CD14-positive monocyte (primary cell): ENCODE data around the gene PPP2CA. TPM values are rescaled to one million over a fixed set of nuclear protein-coding genes. Genes with fewer than 3 reads are reported as not detected.

Source experiments
- DNase-seq, 3 donors: peaks; one replicate each; pipeline ENCODE4 v3.0.0-alpha.2; 2011 to 2022
- H2AFZ ChIP-seq: 2 replicates; pipeline ENCODE4 v1.6.0; 2012; ENCODE audit warnings: mild to moderate bottlenecking, low read depth, low read length, inconsistent platforms; ENCODE audit not compliant: insufficient read depth, poor library complexity, severe bottlenecking
- H3K27ac ChIP-seq, 2 donors: 1 replicate in 1 of 2; 2 replicates in 1 of 2; pipeline ENCODE4 v1.5.1; 2012 to 2013; ENCODE audit warnings: low read length in 2 of 2, control low read depth in 1 of 2, inconsistent platforms in 1 of 2, low read depth in 1 of 2, mild to moderate bottlenecking in 1 of 2
- H3K27me3 ChIP-seq, 2 donors: one replicate each; pipeline versions ENCODE4 v1.6.0 to v1.6.1; 2011 to 2013; ENCODE audit warnings: low read length in 2 of 2; ENCODE audit not compliant: control insufficient read depth in 2 of 2, insufficient read depth in 2 of 2
- H3K36me3 ChIP-seq, 2 donors: replicated peaks in 1 of 2; 1 replicate in 1 of 2; 2 replicates in 1 of 2; pipeline versions ENCODE4 v1.5.1 to v1.6.1; 2012 to 2013; ENCODE audit warnings: low read length in 2 of 2, control low read depth in 1 of 2, inconsistent platforms in 1 of 2, mild to moderate bottlenecking in 1 of 2; ENCODE audit not compliant: insufficient read depth in 2 of 2, control insufficient read depth in 1 of 2
- H3K4me1 ChIP-seq, 2 donors: 1 replicate in 1 of 2; 2 replicates in 1 of 2; pipeline versions ENCODE4 v1.5.1 to v1.6.1; 2012 to 2013; ENCODE audit warnings: low read length in 2 of 2, control low read depth in 1 of 2, inconsistent platforms in 1 of 2, mild to moderate bottlenecking in 1 of 2, moderate library complexity in 1 of 2; ENCODE audit not compliant: insufficient read depth in 2 of 2, control insufficient read depth in 1 of 2
- H3K4me2 ChIP-seq: replicated peaks from 2 replicates; pipeline ENCODE3; 2012; ENCODE audit warnings: low read length, moderate library complexity, mild to moderate bottlenecking; ENCODE audit not compliant: poor library complexity, severe bottlenecking; ENCODE audit errors: extremely low read depth
- H3K4me3 ChIP-seq, 3 experiments: fragments of 200-600 bp in 1 of 3; sonication (generic) in 1 of 3; replicated peaks in 1 of 3; 1 replicate in 2 of 3; 2 replicates in 1 of 3; pipeline ENCODE4 v1.5.1; 2011 to 2013; ENCODE audit warnings: low read length in 3 of 3, mild to moderate bottlenecking in 3 of 3, control low read depth in 2 of 3, low read depth in 2 of 3, inconsistent platforms in 1 of 3, moderate library complexity in 1 of 3
- H3K79me2 ChIP-seq: 2 replicates; pipeline ENCODE4 v1.6.0; 2012; ENCODE audit warnings: mild to moderate bottlenecking, control low read depth, inconsistent platforms, low read length, moderate library complexity; ENCODE audit not compliant: insufficient read depth
- H3K9ac ChIP-seq: 2 replicates; pipeline ENCODE4 v1.6.0; 2017; ENCODE audit warnings: low read length, mild to moderate bottlenecking; ENCODE audit not compliant: insufficient read depth, poor library complexity, severe bottlenecking
- H3K9me3 ChIP-seq, 2 donors: replicated peaks in 1 of 2; 1 replicate in 1 of 2; 2 replicates in 1 of 2; pipeline versions ENCODE4 v1.5.1 to v1.6.1; 2012 to 2013; ENCODE audit warnings: low read length in 2 of 2, control low read depth in 1 of 2; ENCODE audit not compliant: control insufficient read depth in 1 of 2, insufficient read depth in 1 of 2
- H4K20me1 ChIP-seq: 2 replicates; pipeline ENCODE4 v1.6.0; 2012; ENCODE audit warnings: mild to moderate bottlenecking, low read length, control low read depth, moderate library complexity; ENCODE audit not compliant: insufficient read depth
- H3K27ac Mint-ChIP-seq, 7 donors: one replicate each; pipeline ENCODE4 v1.8.0; 2020; ENCODE audit warnings: mild to moderate bottlenecking in 7 of 7, mixed read lengths in 7 of 7, moderate library complexity in 6 of 7, inconsistent platforms in 2 of 7
- H3K27me3 Mint-ChIP-seq, 3 donors: one replicate each; pipeline ENCODE4 v1.8.0; 2021 to 2022; ENCODE audit warnings: low read depth in 3 of 3, mild to moderate bottlenecking in 3 of 3, mixed read lengths in 3 of 3, moderate library complexity in 3 of 3, inconsistent platforms in 1 of 3
- H3K36me3 Mint-ChIP-seq, 2 donors: one replicate each; pipeline ENCODE4 v1.8.0; 2020; ENCODE audit warnings: mixed read lengths in 2 of 2, inconsistent platforms in 1 of 2, mild to moderate bottlenecking in 1 of 2
- H3K4me1 Mint-ChIP-seq: one replicate; pipeline ENCODE4 v1.8.0; 2020; ENCODE audit warnings: mild to moderate bottlenecking, mixed read lengths
- H3K4me3 Mint-ChIP-seq, 2 donors: one replicate each; pipeline ENCODE4 v1.8.0; 2020; ENCODE audit warnings: mild to moderate bottlenecking in 2 of 2, mixed read lengths in 2 of 2, moderate library complexity in 1 of 2
- H3K9me3 Mint-ChIP-seq, 7 donors: one replicate each; pipeline ENCODE4 v1.8.0; 2020 to 2022; ENCODE audit warnings: mixed read lengths in 7 of 7, mild to moderate bottlenecking in 6 of 7, moderate library complexity in 6 of 7, inconsistent platforms in 2 of 7
- WGBS: methylation state at CpG from one replicate; pipeline ENCODE4 v1.1.5; 2013; ENCODE audit warnings: missing lambda C conversion rate; ENCODE audit not compliant: insufficient coverage; 5-methylcytosine and 5-hydroxymethylcytosine counted together
- intact Hi-C, 2 donors: fragments of 100-400 bp; cut with micrococcal nuclease; formaldehyde crosslinking; loops; one replicate each; pipeline versions ENCODE4 v1.15.0 to v1.15.1; 2023
- polyA plus RNA-seq, 3 donors: library from polyadenylated mRNA; depleted of rRNA in 1 of 3; unstranded in 2 of 3; stranded (reverse) in 1 of 3; fragments of 300-500 nt in 2 of 3; fragments of >200 nt in 1 of 3; fragmentation: Illumina TruSeq in 2 of 3; gene quantifications; 1 replicate in 2 of 3; 2 replicates in 1 of 3; pipeline ENCODE4 v1.2.3, GENCODE V29; 2012 to 2021
- TF ChIP-seq, protein P1 (sequence below): fragments of 200-600 bp; IDR thresholded peaks from one replicate; pipeline ENCODE4 v1.8.0; 2022; ENCODE audit warnings: antibody characterized with exemption, mild to moderate bottlenecking

The PPP2CA gene
- polyA plus RNA-seq, 3 donors: 82.5 to 245 (median 225) TPM

DNA sequence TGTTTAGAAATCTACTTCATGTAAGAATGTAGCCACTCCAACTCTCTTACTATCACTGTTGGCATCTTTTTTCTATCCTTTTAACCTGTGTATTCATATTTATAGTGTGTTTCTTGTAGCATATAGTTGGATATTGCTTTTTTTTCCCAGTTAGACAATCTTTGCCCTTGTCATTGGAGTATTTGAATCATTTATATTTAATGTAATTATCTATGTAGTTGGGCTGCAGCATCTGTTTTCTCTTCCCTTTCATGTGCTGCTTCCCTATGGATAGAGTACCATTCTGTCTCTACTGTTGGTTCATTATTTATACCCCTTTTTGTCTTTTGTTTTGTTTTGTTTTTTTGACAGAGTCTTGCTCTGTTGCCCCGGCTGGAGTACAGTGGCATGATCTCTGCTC is 45.2 kb upstream of the PPP2CA start:
- intact Hi-C loops: no loop called here
- no peak for DNase-seq
- Mint-ChIP-seq H3K9me3 (peaks cover 5 to 26% (median 11%) of the 10 kb centered on the region in 7 donors), H3K36me3 (no peaks in the 10 kb centered on the region), H3K4me3 (peak overlapping the region in 1 of 2 donors; percentile 26), H3K27me3 (peaks cover 9 to 11% (median 9%) of the 10 kb centered on the region in 3 donors), H3K4me1 (no peaks in the 10 kb centered on the region), H3K27ac (no peak overlapping the region)
- TF ChIP-seq, protein P1, sequence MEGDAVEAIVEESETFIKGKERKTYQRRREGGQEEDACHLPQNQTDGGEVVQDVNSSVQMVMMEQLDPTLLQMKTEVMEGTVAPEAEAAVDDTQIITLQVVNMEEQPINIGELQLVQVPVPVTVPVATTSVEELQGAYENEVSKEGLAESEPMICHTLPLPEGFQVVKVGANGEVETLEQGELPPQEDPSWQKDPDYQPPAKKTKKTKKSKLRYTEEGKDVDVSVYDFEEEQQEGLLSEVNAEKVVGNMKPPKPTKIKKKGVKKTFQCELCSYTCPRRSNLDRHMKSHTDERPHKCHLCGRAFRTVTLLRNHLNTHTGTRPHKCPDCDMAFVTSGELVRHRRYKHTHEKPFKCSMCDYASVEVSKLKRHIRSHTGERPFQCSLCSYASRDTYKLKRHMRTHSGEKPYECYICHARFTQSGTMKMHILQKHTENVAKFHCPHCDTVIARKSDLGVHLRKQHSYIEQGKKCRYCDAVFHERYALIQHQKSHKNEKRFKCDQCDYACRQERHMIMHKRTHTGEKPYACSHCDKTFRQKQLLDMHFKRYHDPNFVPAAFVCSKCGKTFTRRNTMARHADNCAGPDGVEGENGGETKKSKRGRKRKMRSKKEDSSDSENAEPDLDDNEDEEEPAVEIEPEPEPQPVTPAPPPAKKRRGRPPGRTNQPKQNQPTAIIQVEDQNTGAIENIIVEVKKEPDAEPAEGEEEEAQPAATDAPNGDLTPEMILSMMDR: no peak
- H3K4me2 ChIP-seq: no peak overlapping the region
- H3K27me3 ChIP-seq: peaks cover 2 to 4% of the 10 kb centered on the region in 2 donors
- no peak overlapping the region for H2AFZ ChIP-seq
- no peak overlapping the region for H3K9ac ChIP-seq
- H3K36me3 ChIP-seq: no peaks in the 10 kb centered on the region
- H3K27ac ChIP-seq: no peak overlapping the region
- no peaks in the 10 kb centered on the region for H3K4me1 ChIP-seq
- WGBS: no CpG with 5 or more reads among the region's 1 CpG
- H4K20me1 ChIP-seq: no peaks in the 10 kb centered on the region
- H3K79me2 ChIP-seq: no peaks in the 10 kb centered on the region
- peaks cover 0 to 11% of the 10 kb centered on the region in 2 donors for H3K9me3 ChIP-seq
- H3K4me3 ChIP-seq: no peak overlapping the region

DNA sequence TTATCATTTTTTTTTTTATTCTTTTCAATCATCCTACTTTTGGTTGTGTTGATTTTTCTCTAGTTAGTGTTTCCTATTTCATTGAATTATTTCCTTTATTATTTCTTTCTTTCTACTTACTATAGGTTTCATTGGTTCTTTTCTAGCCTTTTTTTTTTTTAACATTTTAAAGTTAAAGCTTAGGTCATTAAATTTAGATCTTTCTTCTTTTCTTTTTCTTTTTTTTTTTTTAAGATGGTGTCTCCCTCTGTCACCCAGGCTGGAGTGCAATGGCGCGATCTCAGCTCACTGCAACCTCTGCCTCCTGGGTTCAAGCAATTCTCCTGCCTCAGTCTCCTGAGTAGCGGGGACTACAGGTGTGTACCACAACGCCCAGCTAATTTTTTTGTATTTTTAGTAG is 43.0 kb upstream of the PPP2CA start:
- no peak overlapping the region for H3K27ac ChIP-seq
- no peak overlapping the region for H3K4me2 ChIP-seq
- no peak overlapping the region for H3K4me3 ChIP-seq
- no peaks in the 10 kb centered on the region for H3K36me3 ChIP-seq
- H3K36me3 Mint-ChIP-seq: no peaks in the 10 kb centered on the region
- TF ChIP-seq, protein P1: no peak
- H4K20me1 ChIP-seq: no peaks in the 10 kb centered on the region
- 95% methylated on average over 3 of the region's 4 CpGs for WGBS
- intact Hi-C loops: no loop called here
- no peaks in the 10 kb centered on the region for H3K79me2 ChIP-seq
- H3K27me3 ChIP-seq: peaks cover 2 to 4% of the 10 kb centered on the region in 2 donors
- H3K9me3 Mint-ChIP-seq: peaks cover 6 to 37% (median 27%) of the 10 kb centered on the region in 7 donors
- H3K4me1 ChIP-seq: no peaks in the 10 kb centered on the region
- no peak overlapping the region for H3K4me3 Mint-ChIP-seq
- H3K9me3 ChIP-seq: peaks cover 11 to 20% of the 10 kb centered on the region in 2 donors
- peaks cover 7 to 11% (median 9%) of the 10 kb centered on the region in 3 donors for H3K27me3 Mint-ChIP-seq
- no peak overlapping the region for H2AFZ ChIP-seq
- H3K27ac Mint-ChIP-seq: no peak overlapping the region
- no peaks in the 10 kb centered on the region for H3K4me1 Mint-ChIP-seq
- no peak overlapping the region for H3K9ac ChIP-seq
- no peak for DNase-seq
